HL-60 (cell line): ENCODE measurements around the gene SDS.

Experiments used
- DNase-seq, 2 experiments: peaks; one replicate each; pipeline ENCODE4 v3.0.0-alpha.2; 2010 to 2020; ENCODE audit warnings: low read depth in 1 of 2, low spot score in 1 of 2
- H3K27ac ChIP-seq: fragments of 250-450 bp; sonication (Bioruptor Pico); replicated peaks from 2 replicates; pipeline ENCODE4 v1.5.1; 2020; ENCODE audit warnings: mild to moderate bottlenecking, moderate library complexity
- H3K27me3 ChIP-seq: fragments of 250-450 bp; sonication (Bioruptor Pico); 2 replicates; pipeline ENCODE4 v1.5.1; 2021; ENCODE audit warnings: mild to moderate bottlenecking, moderate library complexity; ENCODE audit not compliant: insufficient read depth, poor library complexity, severe bottlenecking
- H3K4me3 ChIP-seq: replicated peaks from 2 replicates; pipeline ENCODE4 v1.5.1; 2011; ENCODE audit warnings: mild to moderate bottlenecking, control low read depth, low read length; ENCODE audit not compliant: insufficient read depth
- CTCF ChIP-seq: IDR thresholded peaks from one replicate; pipeline ENCODE4 v1.5.1; 2011; ENCODE audit warnings: low read length, control low read depth, inconsistent platforms; ENCODE audit not compliant: insufficient read depth
- GABPA ChIP-seq: IDR thresholded peaks from 2 replicates; pipeline ENCODE4 v1.6.1; 2012; ENCODE audit warnings: low read depth
- POLR2AphosphoS5 ChIP-seq: IDR thresholded peaks from 2 replicates; pipeline ENCODE4 v1.6.1; 2012; ENCODE audit warnings: low read depth
- REST ChIP-seq: IDR thresholded peaks from 2 replicates; pipeline ENCODE4 v1.6.1; 2012; ENCODE audit warnings: low read depth; ENCODE audit not compliant: insufficient replicate concordance
- SPI1 ChIP-seq: IDR thresholded peaks from 2 replicates; pipeline ENCODE4 v1.6.1; 2012; ENCODE audit warnings: low read depth, mild to moderate bottlenecking, borderline replicate concordance
- long read RNA-seq: library from polyadenylated mRNA; unstranded; transcript quantifications from one replicate; pipeline ENCODE4 v2.0.0, GENCODE V29; 2020

Gene SDS, protein sequence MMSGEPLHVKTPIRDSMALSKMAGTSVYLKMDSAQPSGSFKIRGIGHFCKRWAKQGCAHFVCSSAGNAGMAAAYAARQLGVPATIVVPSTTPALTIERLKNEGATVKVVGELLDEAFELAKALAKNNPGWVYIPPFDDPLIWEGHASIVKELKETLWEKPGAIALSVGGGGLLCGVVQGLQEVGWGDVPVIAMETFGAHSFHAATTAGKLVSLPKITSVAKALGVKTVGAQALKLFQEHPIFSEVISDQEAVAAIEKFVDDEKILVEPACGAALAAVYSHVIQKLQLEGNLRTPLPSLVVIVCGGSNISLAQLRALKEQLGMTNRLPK
- long read RNA-seq: 0 reads

GRCh38 chr12:113403435-113404415 is at the start of gene SDS:
Gene SDS (minus strand): TSS chr12:113403887. CDS start chr12:113399708, 4,179 bp downstream.
- Histone ChIP-seq H3K4me3 (no peak within 1 kb of the TSS), H3K27ac (peak within 1 kb of the TSS; percentile 25; the same call in 1 of the 2 replicates), H3K27me3 (no peaks in the 10 kb centered on the region)
- DNase-seq: peak; percentile 75 to 76
- TF ChIP-seq CTCF: no peak
- TF ChIP-seq SPI1: peak; percentile 97

DNA sequence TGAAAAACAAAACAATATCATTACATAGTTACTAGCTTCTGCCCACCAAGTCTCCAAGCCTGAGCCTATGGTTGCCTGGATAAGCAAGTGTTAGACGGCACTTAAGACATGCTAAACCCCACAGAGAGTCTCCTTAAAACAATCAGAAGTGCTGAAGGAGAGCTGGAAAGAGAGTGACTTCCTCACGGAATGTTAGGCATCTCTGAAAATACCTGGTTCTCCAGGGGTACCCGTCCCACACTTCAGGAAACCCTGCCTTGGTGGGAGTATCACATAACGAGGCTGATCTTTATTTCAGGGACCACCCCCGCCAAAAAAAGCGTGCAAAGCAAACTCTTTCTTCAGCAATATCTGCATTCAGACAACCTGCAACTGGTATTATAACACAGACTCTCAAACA is 49.6 kb upstream of the SDS start:
- Histone ChIP-seq H3K27me3 (peaks cover 9% of the 10 kb centered on the region), H3K4me3 (no peak overlapping the region), H3K27ac (no peak overlapping the region)
- no peak for DNase-seq
- TF ChIP-seq CTCF: no peak
- no peak for TF ChIP-seq GABPA
- no peak for TF ChIP-seq SPI1
- TF ChIP-seq POLR2AphosphoS5: no peak
- TF ChIP-seq REST: no peak

DNA sequence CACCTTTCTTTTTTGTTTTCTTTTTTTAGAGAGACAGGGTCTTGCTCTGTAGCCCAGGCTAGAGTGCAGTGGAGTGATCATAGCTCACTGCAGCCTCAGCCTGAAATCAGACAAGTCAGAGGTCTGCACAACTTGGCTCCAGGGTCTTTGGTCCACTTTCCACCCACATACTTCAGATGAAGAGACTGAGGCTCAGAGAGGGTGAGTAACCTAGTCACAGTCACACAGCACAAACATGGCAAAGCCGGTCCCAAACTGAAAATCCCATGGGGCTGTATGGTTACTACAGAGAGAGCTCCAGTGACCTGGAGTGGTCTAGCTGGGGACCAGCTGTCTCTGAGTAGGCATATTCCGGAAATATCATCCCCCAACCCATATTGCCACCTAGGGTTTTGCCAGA is 48.8 kb upstream of the SDS start:
- Histone ChIP-seq H3K27me3 (peaks cover 9% of the 10 kb centered on the region), H3K27ac (no peak overlapping the region), H3K4me3 (no peak overlapping the region)
- DNase-seq: no peak
- TF ChIP-seq SPI1: no peak
- no peak for TF ChIP-seq GABPA
- no peak for TF ChIP-seq REST
- TF ChIP-seq POLR2AphosphoS5: no peak
- TF ChIP-seq CTCF: no peak
